HG02970 (cell line): ENCODE data around the gene MACO1.
"Not testable (repeated sequence)": the region's sequence is repeated elsewhere in the genome, so short reads cannot be mapped to it uniquely, and the experiment has no call there.

Experiments used
- ATAC-seq: cut with Tn5 transposase; IDR thresholded peaks from one replicate; pipeline ENCODE4 v1.9.1; 2021; ENCODE audit warnings: mild to moderate bottlenecking, moderate library complexity, moderate number of reproducible peaks; ENCODE audit not compliant: unreplicated experiment, low FRiP score

MACO1 gene, protein sequence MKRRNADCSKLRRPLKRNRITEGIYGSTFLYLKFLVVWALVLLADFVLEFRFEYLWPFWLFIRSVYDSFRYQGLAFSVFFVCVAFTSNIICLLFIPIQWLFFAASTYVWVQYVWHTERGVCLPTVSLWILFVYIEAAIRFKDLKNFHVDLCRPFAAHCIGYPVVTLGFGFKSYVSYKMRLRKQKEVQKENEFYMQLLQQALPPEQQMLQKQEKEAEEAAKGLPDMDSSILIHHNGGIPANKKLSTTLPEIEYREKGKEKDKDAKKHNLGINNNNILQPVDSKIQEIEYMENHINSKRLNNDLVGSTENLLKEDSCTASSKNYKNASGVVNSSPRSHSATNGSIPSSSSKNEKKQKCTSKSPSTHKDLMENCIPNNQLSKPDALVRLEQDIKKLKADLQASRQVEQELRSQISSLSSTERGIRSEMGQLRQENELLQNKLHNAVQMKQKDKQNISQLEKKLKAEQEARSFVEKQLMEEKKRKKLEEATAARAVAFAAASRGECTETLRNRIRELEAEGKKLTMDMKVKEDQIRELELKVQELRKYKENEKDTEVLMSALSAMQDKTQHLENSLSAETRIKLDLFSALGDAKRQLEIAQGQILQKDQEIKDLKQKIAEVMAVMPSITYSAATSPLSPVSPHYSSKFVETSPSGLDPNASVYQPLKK

GRCh38 chr1:25430073-25430966, at the start of gene MACO1:
Gene MACO1, plus strand, starts transcription at chr1:25430897. Its CDS starts 202 bp downstream, at chr1:25431099.
- peak; percentile 84 for ATAC-seq

- ATAC-seq, result not testable (repeated sequence)
Measured at GRCh38 chr1:25382543-25382942, 48.2 kb upstream of the MACO1 start.

GRCh38 chr1:25383090-25383489, 47.6 kb upstream of the MACO1 start:
- not testable (repeated sequence) for ATAC-seq

DNA sequence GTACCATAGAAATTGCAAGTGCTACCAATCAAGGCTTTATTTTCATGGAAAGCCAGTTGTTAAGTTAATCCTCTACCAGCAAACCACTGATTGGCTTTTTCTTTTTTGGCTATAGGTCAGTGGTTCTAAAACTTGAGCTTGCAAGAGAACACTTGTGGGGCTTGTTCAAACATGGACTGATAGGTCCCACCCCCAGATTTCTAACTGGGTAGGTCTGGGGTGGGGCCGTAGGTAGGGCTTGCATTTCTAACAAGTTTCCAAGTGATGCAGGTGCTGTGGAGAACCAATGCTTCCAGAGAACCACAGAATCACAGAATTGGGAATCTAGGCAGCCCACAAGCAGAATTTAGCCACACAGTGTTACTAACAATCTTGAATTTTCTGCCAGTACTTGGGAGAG, 46.8 kb upstream of the MACO1 start:
- not testable (repeated sequence) for ATAC-seq

DNA sequence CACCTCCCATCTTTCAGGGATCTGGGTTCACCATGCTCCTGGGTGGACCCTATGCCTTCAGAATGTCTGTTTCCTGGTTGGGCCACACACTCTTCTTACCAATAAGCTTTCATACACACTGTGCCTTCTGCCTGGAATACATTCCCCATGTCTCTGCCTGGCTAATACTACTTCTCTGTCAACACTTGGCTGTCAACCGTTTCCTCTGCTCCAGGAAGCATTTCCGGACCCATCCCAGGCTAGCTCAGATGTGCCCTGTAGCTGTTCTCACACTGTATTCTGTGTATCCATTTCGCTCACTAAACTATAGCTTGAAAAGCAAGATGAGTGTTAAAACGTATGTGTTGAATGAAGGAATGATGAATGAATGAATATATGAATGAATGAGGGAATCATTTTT, 43.6 kb upstream of the MACO1 start:
- not testable (repeated sequence) for ATAC-seq

GRCh38 chr1:25388691-25389090, 42.0 kb upstream of the MACO1 start:
- not testable (repeated sequence) for ATAC-seq

- not testable (repeated sequence) for ATAC-seq
Measured at GRCh38 chr1:25389721-25390120, 41.0 kb upstream of the MACO1 start.

DNA sequence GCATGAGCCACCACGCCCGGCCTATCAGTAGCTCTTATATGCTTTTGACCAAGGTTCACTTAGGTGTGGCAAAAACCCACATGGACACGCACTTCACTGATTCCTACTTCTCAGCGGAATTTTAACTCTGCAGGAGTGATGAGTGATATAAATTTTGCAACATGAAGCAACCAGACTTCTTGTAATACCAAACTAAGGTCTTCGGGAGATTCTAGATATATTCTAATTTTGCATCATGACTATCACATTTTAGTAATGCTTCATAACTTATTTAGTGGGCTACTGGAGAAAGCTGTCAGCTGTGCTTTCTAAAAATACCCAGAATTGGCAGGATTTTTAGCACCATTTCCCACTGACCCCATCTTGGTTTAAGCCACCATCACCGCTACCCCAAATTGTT, 37.9 kb upstream of the MACO1 start:
- no peak for ATAC-seq

DNA sequence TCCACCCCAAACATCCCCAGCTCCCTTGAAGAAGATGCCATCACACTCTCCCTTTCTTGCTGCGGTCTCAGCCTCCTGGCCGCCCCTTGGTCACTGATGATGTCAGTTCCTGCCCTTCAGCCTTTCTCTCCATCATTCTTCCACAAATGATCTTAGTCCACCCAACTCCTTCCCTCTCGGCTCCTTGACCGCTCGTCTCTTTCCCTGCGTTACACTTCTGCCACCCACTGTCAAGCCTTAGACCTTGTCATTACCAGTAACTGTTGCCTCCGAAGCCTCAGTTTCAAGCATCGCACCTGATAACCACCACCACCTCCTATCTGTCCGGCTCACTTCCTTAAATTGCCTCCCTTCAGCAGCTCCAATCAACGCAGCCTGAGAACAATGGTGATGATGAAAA, 33.1 kb upstream of the MACO1 start:
- ATAC-seq, result not testable (repeated sequence)

- not testable (repeated sequence) for ATAC-seq
Measured at GRCh38 chr1:25398079-25398478, 32.6 kb upstream of the MACO1 start.

- not testable (repeated sequence) for ATAC-seq
Measured at GRCh38 chr1:25402947-25403803, 27.5 kb upstream of the MACO1 start.

- not testable (repeated sequence) for ATAC-seq
Measured at GRCh38 chr1:25405731-25406305, 24.9 kb upstream of the MACO1 start.

DNA sequence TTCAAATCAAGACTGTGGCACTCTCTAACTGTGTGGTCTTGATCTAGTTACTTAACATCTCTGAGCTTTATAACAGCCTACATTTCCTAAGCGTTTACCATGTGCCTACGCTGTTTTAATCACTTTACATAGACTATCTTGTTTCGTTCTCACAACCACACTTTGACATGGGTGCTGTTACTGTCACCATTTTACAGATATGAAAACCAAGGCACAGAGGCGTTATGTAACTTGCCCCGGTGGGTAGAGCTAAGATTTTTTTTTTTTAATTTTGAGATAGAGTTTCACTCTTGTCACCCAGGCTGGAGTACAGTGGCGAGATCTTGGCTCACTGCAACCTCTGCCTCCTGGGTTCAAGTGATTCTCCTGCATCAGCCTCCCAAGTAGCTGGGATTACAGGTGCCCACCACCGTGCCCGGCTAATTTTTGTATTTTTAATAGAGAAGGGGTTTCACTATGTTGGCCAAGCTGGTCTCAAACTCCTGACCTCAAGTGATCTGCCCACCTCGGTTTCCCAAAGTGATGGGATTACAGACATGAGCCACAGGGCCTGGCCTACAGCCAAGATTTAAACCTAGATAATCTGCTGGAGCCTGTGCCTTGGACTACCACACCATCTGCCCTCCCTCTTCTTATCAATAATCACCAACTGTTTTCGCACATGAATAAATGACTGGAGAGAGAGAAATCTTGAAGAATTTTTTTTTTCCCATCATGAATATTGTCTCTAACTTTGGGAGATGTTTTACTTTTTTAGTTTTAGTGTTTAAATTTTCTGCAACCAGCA, 20.9 kb upstream of the MACO1 start:
- ATAC-seq, result not testable (repeated sequence)

DNA sequence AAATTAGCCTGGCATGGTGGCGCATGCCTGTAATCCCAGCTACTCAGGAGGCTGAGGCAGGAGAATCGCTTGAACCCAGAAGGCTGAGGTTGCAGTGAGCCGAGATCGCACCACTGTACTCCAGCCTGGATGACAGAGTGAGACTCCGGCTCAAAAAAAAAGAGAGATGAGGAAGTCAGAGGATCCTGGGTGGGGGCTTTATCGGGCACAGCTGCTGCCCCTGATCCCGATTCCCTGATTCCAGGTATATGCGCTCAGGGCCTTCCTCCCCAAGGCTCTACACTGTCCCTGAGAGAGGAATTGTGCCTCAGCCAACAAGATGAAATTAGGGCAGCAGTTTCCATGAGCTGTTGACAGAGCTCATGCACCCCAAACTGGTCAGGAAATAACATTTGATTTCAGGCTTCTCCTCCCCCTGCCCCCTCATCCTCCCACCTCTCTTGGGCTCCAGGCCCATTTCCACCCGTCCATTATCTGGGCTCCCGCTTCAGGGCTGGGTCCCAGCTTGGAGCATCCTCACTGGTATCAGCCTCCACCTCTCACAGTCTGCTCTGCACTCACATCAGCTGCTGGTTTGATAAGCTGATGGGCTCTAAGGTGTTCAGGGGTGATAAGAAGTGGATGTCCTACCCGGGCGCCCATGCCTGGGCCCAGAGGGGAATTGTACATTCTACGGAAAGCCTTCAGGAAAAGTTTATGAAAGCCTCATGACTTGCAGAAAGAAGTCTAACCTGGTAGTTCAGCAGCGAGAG, 17.6 kb upstream of the MACO1 start:
- not testable (repeated sequence) for ATAC-seq

GRCh38 chr1:25414157-25414556, 16.5 kb upstream of the MACO1 start:
- ATAC-seq, result not testable (repeated sequence)

GRCh38 chr1:25414578-25414977, 16.1 kb upstream of the MACO1 start:
- not testable (repeated sequence) for ATAC-seq

GRCh38 chr1:25417280-25417679, 13.4 kb upstream of the MACO1 start:
- not testable (repeated sequence) for ATAC-seq

GRCh38 chr1:25419339-25419738, 11.4 kb upstream of the MACO1 start:
- not testable (repeated sequence) for ATAC-seq
